ENCODE data around the gene SLAMF6. TPM values are rescaled to one million over a fixed set of nuclear protein-coding genes. Genes with fewer than 3 reads are reported as not detected.

SLAMF6 gene
- total and polyA plus RNA-seq, 3 donors from 2014 or later: 0.68 to 2.3 (median 1.6) TPM

GRCh38 chr1:160451119-160451858, 71.8 kb downstream of the SLAMF6 start:
- TF ChIP-seq CTCF (IDR thresholded peaks at IDR 0.05) (no peak), POLR2A (IDR thresholded peaks at IDR 0.05) (no peak)
- Histone ChIP-seq H3K27ac (no peak overlapping the region), H3K4me3 (no peak overlapping the region), H3K4me1 (no peaks in the 10 kb centered on the region), H3K36me3 (ENCODE audit: low read depth, missing control alignments) (no peaks in the 10 kb centered on the region), H3K9me3 (no peaks in the 10 kb centered on the region), H3K27me3 (no peaks in the 10 kb centered on the region)
- intact Hi-C loops (cut with DNase I; ENCODE audit: low total_unique reads): no loop called here
- WGBS, 2 donors: 84 to 85% methylated on average over 7 of the region's 7 CpGs
- DNase-seq: no peak

GRCh38 chr1:160449494-160449893, 73.6 kb downstream of the SLAMF6 start:
- Histone ChIP-seq H3K27ac (no peak overlapping the region), H3K4me1 (no peaks in the 10 kb centered on the region), H3K9me3 (no peaks in the 10 kb centered on the region), H3K27me3 (no peaks in the 10 kb centered on the region), H3K36me3 (ENCODE audit: low read depth, missing control alignments) (no peaks in the 10 kb centered on the region), H3K4me3 (no peak overlapping the region)
- no peak for DNase-seq
- intact Hi-C loops (cut with DNase I; ENCODE audit: low total_unique reads): no loop called here
- TF ChIP-seq CTCF (IDR thresholded peaks at IDR 0.05) (no peak), POLR2A (IDR thresholded peaks at IDR 0.05) (no peak)
- WGBS, 2 donors: 89 to 92% methylated on average over 2 of the region's 2 CpGs

DNA sequence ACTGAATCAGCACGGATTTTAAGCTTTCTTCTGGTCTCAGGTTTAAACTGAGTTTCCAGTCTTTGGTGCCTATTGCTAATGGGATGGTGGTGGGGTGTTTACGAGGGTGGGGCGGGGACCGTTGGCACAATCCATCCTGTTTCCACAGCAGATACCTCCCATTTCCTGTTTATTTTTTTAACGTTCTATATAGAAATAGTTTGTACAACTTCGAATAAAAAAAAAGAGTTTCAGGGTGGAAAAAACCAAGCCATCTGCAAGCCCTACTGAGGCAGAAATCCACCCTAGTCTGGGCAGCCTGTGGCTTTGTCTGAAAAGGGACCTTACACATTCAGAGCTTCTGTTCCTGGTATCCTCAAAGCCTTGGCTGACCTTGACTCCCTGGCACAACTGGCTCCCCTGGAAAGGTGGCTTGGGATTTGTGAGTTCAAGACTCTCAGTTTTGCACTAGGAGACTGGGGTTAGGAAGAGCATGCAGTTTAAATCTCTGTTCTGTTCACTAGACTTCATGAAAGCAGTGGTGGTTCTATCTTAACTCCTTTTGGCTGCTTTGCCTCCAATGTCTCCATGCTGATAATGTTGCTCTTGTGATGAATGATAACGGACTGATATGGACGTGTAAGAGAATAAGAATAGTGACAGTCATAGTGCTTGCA, 76.0 kb downstream of the SLAMF6 start:
- WGBS, 2 donors: 60 to 61% methylated on average over 8 of the region's 8 CpGs

DNA sequence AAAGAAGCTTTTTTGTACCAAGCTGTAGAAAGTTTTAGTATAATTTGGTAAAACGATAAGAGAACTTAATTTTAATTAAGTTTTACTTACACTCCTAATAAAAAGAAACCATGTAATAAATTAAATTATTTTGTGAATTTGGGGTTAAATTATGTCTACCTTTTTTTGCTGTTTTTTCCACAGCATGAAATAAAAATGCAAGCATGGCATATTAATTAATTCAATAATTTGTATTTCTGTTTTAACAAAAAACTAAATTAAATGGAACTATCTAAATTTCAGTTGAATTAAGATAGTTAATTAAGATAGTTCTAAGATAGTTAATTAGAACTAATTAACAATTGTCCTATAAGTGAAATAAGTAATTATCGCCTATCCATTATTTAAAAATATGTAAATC, 83.3 kb downstream of the SLAMF6 start:
- Histone ChIP-seq H3K4me3 (no peak overlapping the region), H3K27ac (no peak overlapping the region), H3K36me3 (ENCODE audit: low read depth, missing control alignments) (no peaks in the 10 kb centered on the region), H3K4me1 (no peaks in the 10 kb centered on the region), H3K27me3 (no peaks in the 10 kb centered on the region), H3K9me3 (no peaks in the 10 kb centered on the region)
- TF ChIP-seq POLR2A (IDR thresholded peaks at IDR 0.05) (no peak), CTCF (IDR thresholded peaks at IDR 0.05) (no peak)
- intact Hi-C loops (cut with DNase I; ENCODE audit: low total_unique reads): no loop called here
- WGBS, 2 donors: 76% methylated on average over 2 of the region's 2 CpGs
- no peak for DNase-seq

More for the DNA sequence above, 76.0 kb downstream of the SLAMF6 start:
- Histone ChIP-seq H3K36me3 (ENCODE audit: low read depth, missing control alignments) (no peaks in the 10 kb centered on the region), H3K27ac (no peak overlapping the region), H3K9me3 (no peaks in the 10 kb centered on the region), H3K27me3 (no peaks in the 10 kb centered on the region), H3K4me3 (no peak overlapping the region), H3K4me1 (no peaks in the 10 kb centered on the region)
- intact Hi-C loops (cut with DNase I; ENCODE audit: low total_unique reads): no loop called here
- TF ChIP-seq POLR2A (IDR thresholded peaks at IDR 0.05) (no peak), CTCF (IDR thresholded peaks at IDR 0.05) (no peak)
- DNase-seq: no peak

Data from testis (tissue), 3 donors.